Endometrial microvascular endothelial cells (primary cell): ENCODE results near the gene RALY. TPM values are rescaled to one million over a fixed set of nuclear protein-coding genes. Genes with fewer than 3 reads are reported as not detected.

ENCODE experiments used
- in situ Hi-C: cut with HindIII; loops from 2 replicates; pipeline ENCODE4 v1.10.0; 2017; ENCODE audit warnings: low sequenced_read_pairs, low pct_unique_long_range_greater_than_20kb; ENCODE audit errors: inconsistent ontology term
- total RNA-seq: library from RNA; depleted of rRNA; stranded (reverse); fragments of >200 nt; gene quantifications from one replicate; pipeline ENCODE4 v1.2.3, GENCODE V29; 2015; ENCODE audit errors: inconsistent ontology term

RALY gene
- total RNA-seq, 1 donor from 2014 or later, result 145 TPM

GRCh38 chr20:34040300-34040995, 46.7 kb downstream of the RALY start:
- in situ Hi-C loops, result no loop called here

- in situ Hi-C loops, result no loop called here
Measured at GRCh38 chr20:34041226-34041625, 47.5 kb downstream of the RALY start.

GRCh38 chr20:34042262-34042661, 48.6 kb downstream of the RALY start:
- in situ Hi-C loops, result no loop called here

- in situ Hi-C loops, result no loop called here
Measured at GRCh38 chr20:34043025-34043424, 49.3 kb downstream of the RALY start.

- in situ Hi-C loops, result no loop called here
Measured at GRCh38 chr20:34045294-34045693, 51.6 kb downstream of the RALY start.

- in situ Hi-C loops, result no loop called here
Measured at GRCh38 chr20:34045930-34046725, 52.4 kb downstream of the RALY start.

GRCh38 chr20:34047010-34047687, 53.4 kb downstream of the RALY start:
- in situ Hi-C loops, result no loop called here

- in situ Hi-C loops, result no loop called here
Measured at GRCh38 chr20:34047917-34048316, 54.2 kb downstream of the RALY start.

GRCh38 chr20:34049389-34049788, 55.7 kb downstream of the RALY start:
- in situ Hi-C loops, result no loop called here

- in situ Hi-C loops, result no loop called here
Measured at GRCh38 chr20:34049897-34050695, 56.4 kb downstream of the RALY start.

GRCh38 chr20:34052414-34052813, 58.7 kb downstream of the RALY start:
- in situ Hi-C loops, result no loop called here

GRCh38 chr20:34055290-34055689, 61.6 kb downstream of the RALY start:
- in situ Hi-C loops, result no loop called here

- in situ Hi-C loops, result no loop called here
Measured at GRCh38 chr20:34058831-34059230, 65.1 kb downstream of the RALY start.

GRCh38 chr20:34060970-34061369, 67.3 kb downstream of the RALY start:
- in situ Hi-C loops, result no loop called here

GRCh38 chr20:34061695-34062094, 68.0 kb downstream of the RALY start:
- in situ Hi-C loops, result no loop called here

- in situ Hi-C loops, result no loop called here
Measured at GRCh38 chr20:34062570-34063482, 69.1 kb downstream of the RALY start.

- in situ Hi-C loops, result no loop called here
Measured at GRCh38 chr20:34064286-34064685, 70.6 kb downstream of the RALY start.

- in situ Hi-C loops, result no loop called here
Measured at GRCh38 chr20:34065260-34065659, 71.5 kb downstream of the RALY start.
